Activated CD4-positive, alpha-beta T cell treated with anti-CD3 and anti-CD28 coated beads, Interleukin-2, amount 50 U/mL, for 4 hours (primary cell): ENCODE results near the gene PRDM16.

Source experiments
- DNase-seq, 2 experiments: peaks; one replicate each; pipeline ENCODE4 v3.0.0-alpha.2; 2020

The PRDM16 gene

GRCh38 chr1:3249231-3249630, 180.2 kb downstream of the PRDM16 start:
- DNase-seq: no peak

GRCh38 chr1:3249631-3250501, 180.9 kb downstream of the PRDM16 start:
- no peak for DNase-seq

GRCh38 chr1:3250624-3251023, 181.6 kb downstream of the PRDM16 start:
- DNase-seq: no peak

- DNase-seq: no peak
These were observed 182.2 kb downstream of the PRDM16 start for GRCh38 chr1:3251099-3251806.

GRCh38 chr1:3251807-3252428, 182.9 kb downstream of the PRDM16 start:
- DNase-seq: no peak

- DNase-seq: no peak
These were observed 186.7 kb downstream of the PRDM16 start for GRCh38 chr1:3255680-3256079.

- DNase-seq: no peak
These were observed 188.8 kb downstream of the PRDM16 start for GRCh38 chr1:3257788-3258187.

GRCh38 chr1:3258386-3259003, 189.5 kb downstream of the PRDM16 start:
- DNase-seq: no peak

- no peak for DNase-seq
These were observed 190.0 kb downstream of the PRDM16 start for GRCh38 chr1:3259020-3259419.

GRCh38 chr1:3261007-3261968, 192.3 kb downstream of the PRDM16 start:
- no peak for DNase-seq

- no peak for DNase-seq
These were observed 193.1 kb downstream of the PRDM16 start for GRCh38 chr1:3261969-3262579.

- no peak for DNase-seq
These were observed 193.8 kb downstream of the PRDM16 start for GRCh38 chr1:3262681-3263286.

- DNase-seq: no peak
These were observed 194.8 kb downstream of the PRDM16 start for GRCh38 chr1:3263790-3264189.

- no peak for DNase-seq
These were observed 195.5 kb downstream of the PRDM16 start for GRCh38 chr1:3264456-3264855.

- no peak for DNase-seq
These were observed 197.1 kb downstream of the PRDM16 start for GRCh38 chr1:3265835-3266805.

GRCh38 chr1:3266870-3267549, 198.0 kb downstream of the PRDM16 start:
- no peak for DNase-seq

- no peak for DNase-seq
These were observed 198.7 kb downstream of the PRDM16 start for GRCh38 chr1:3267550-3268270.

GRCh38 chr1:3268281-3268680, 199.3 kb downstream of the PRDM16 start:
- DNase-seq: no peak
